ENCODE measurements around the gene OTOG. TPM values are rescaled to one million over a fixed set of nuclear protein-coding genes. Genes with fewer than 3 reads are reported as not detected.

OTOG gene
- total RNA-seq, 1 experiment from 2014 or later: not detected

DNA sequence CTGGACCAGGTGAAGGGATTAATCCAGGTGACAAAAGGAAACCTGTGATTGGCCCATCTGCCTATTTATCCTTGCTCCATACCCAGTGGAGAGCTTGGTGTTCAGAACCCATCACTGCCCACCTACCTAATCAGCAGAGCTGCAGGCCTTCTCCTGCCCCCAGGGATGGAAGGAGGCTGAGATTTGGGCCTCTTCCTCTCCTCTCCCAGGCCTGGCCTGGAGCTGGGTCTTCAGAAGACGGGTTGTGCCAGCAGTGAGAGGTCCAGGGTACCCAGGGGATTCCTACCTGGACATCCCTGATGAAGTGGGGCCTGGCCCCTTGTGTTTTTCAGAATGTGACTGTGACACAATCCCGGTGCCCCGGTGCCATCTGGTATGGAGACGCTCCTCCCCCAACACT, 92.0 kb downstream of the OTOG start:
- no peaks in the 10 kb centered on the region for H3K79me2 ChIP-seq (ENCODE audit: low read depth)
- H3K4me2 ChIP-seq: no peak overlapping the region
- intact Hi-C loops (cut with micrococcal nuclease; ENCODE audit: unreplicated experiment): no loop called here
- no peak overlapping the region for H2AFZ ChIP-seq
- no TSS peak for BruUV-seq (replicated peaks)
- no peaks in the 10 kb centered on the region for H3K9me3 ChIP-seq (ENCODE audit: insufficient read depth, low read depth)
- H3K4me1 ChIP-seq (replicated peaks; ENCODE audit: insufficient read depth): no peaks in the 10 kb centered on the region
- CTCF ChIA-PET: no interaction called here
- no peak for TF ChIP-seq EZH2 (IDR thresholded peaks at IDR 0.05; ENCODE audit: low read depth)
- TF ChIP-seq, protein P1, sequence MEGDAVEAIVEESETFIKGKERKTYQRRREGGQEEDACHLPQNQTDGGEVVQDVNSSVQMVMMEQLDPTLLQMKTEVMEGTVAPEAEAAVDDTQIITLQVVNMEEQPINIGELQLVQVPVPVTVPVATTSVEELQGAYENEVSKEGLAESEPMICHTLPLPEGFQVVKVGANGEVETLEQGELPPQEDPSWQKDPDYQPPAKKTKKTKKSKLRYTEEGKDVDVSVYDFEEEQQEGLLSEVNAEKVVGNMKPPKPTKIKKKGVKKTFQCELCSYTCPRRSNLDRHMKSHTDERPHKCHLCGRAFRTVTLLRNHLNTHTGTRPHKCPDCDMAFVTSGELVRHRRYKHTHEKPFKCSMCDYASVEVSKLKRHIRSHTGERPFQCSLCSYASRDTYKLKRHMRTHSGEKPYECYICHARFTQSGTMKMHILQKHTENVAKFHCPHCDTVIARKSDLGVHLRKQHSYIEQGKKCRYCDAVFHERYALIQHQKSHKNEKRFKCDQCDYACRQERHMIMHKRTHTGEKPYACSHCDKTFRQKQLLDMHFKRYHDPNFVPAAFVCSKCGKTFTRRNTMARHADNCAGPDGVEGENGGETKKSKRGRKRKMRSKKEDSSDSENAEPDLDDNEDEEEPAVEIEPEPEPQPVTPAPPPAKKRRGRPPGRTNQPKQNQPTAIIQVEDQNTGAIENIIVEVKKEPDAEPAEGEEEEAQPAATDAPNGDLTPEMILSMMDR (conservative IDR thresholded peaks at IDR 0.05): no peak
- no peak overlapping the region for H3K4me3 ChIP-seq
- POLR2A ChIA-PET (ENCODE audit: unreplicated experiment): no interaction called here
- no peak for DNase-seq
- H3K36me3 ChIP-seq (ENCODE audit: low read depth): no peaks in the 10 kb centered on the region
- H3F3A ChIP-seq (ENCODE audit: insufficient read depth, low read depth): no peaks in the 10 kb centered on the region
- H3K9me2 ChIP-seq (ENCODE audit: insufficient read depth): no peaks in the 10 kb centered on the region
- H3K27me3 ChIP-seq (ENCODE audit: insufficient read depth, low read depth): peaks cover 72% of the 10 kb centered on the region
- H4K20me1 ChIP-seq (ENCODE audit: insufficient read depth): no peaks in the 10 kb centered on the region; the same call in 1 of the 2 replicates
- no peak overlapping the region for H3K27ac ChIP-seq

DNA sequence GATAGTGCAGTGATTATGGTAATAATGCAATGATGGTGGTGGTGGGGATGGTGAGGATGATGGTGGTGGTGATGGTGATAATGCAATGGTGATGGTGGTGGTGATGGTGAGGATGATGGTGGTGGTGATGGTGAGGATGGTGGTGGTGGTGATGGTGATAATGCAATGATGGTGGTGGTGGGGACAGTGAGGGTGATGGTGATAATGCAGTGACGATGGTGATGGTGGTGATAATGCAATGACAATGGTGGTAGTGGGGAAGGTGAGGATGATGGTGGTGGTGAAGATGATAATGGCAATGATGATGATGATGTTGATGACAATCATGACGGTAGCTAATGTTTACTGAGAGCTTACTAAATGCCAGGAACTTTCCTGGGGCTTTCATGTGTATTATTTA, 92.7 kb downstream of the OTOG start:
- ChIA-PET CTCF (no interaction called here), POLR2A (ENCODE audit: unreplicated experiment) (no interaction called here)
- H3F3A ChIP-seq (ENCODE audit: insufficient read depth, low read depth): no peaks in the 10 kb centered on the region
- DNase-seq: no peak
- no peak overlapping the region for H3K4me3 ChIP-seq
- TF ChIP-seq EZH2 (IDR thresholded peaks at IDR 0.05; ENCODE audit: low read depth): no peak
- TF ChIP-seq, protein P1 (conservative IDR thresholded peaks at IDR 0.05): no peak
- no peaks in the 10 kb centered on the region for H3K9me3 ChIP-seq (ENCODE audit: insufficient read depth, low read depth)
- H3K9me2 ChIP-seq (ENCODE audit: insufficient read depth): no peaks in the 10 kb centered on the region
- H2AFZ ChIP-seq: no peak overlapping the region
- no peaks in the 10 kb centered on the region for H3K79me2 ChIP-seq (ENCODE audit: low read depth)
- no peaks in the 10 kb centered on the region; the same call in 1 of the 2 replicates for H4K20me1 ChIP-seq (ENCODE audit: insufficient read depth)
- no peak overlapping the region for H3K4me2 ChIP-seq
- intact Hi-C loops (cut with micrococcal nuclease; ENCODE audit: unreplicated experiment): no loop called here
- BruUV-seq (replicated peaks): no TSS peak
- H3K36me3 ChIP-seq (ENCODE audit: low read depth): no peaks in the 10 kb centered on the region
- no peaks in the 10 kb centered on the region for H3K4me1 ChIP-seq (replicated peaks; ENCODE audit: insufficient read depth)
- H3K27ac ChIP-seq: no peak overlapping the region
- peaks cover 79% of the 10 kb centered on the region for H3K27me3 ChIP-seq (ENCODE audit: insufficient read depth, low read depth)

DNA sequence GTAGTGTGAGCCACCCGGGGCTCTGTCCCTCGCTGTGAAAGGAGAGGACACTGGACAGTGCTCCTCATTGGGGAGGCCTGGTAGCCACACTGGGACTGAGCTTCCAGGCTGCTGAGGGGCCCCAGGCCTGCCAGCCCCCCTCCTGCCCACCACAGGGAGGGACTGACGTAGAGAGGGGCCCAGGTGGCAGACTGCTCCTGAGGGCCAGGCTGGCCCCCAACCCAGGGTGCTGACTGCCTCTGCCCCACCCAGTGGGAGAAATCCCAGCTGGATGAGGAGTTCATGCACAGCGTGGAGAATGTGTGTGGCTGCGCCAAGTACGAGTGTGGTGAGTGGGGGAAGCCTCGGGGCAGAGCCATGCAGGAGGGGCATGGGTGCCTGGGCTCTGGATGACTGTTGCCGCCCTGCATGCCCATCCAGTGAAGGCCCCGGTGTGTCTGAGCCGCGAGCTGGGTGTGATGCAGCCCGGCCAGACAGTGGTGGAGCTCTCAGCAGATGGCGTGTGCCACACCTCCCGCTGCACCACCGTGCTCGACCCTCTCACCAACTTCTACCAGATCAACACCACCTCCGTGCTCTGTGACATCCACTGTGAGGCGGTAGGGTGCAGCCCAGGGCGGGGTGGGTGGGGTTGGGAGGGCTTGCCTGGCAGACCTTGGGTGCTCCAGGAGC, 93.6 kb downstream of the OTOG start:
- H3K4me3 ChIP-seq: no peak overlapping the region
- H3K79me2 ChIP-seq (ENCODE audit: low read depth): no peaks in the 10 kb centered on the region
- TF ChIP-seq, protein P1 (conservative IDR thresholded peaks at IDR 0.05): no peak
- TF ChIP-seq EZH2 (IDR thresholded peaks at IDR 0.05; ENCODE audit: low read depth): no peak
- H3K4me1 ChIP-seq (replicated peaks; ENCODE audit: insufficient read depth): no peaks in the 10 kb centered on the region
- no peaks in the 10 kb centered on the region for H3K36me3 ChIP-seq (ENCODE audit: low read depth)
- CTCF ChIA-PET: no interaction called here
- H2AFZ ChIP-seq: no peak overlapping the region
- no peaks in the 10 kb centered on the region; the same call in 1 of the 2 replicates for H4K20me1 ChIP-seq (ENCODE audit: insufficient read depth)
- POLR2A ChIA-PET (ENCODE audit: unreplicated experiment): interaction anchor here (0.6 kb wide), 1 partner anchor 10 kb away, joined by 9 read pairs; no protein-coding TSS in a partner anchor
- no peaks in the 10 kb centered on the region for H3F3A ChIP-seq (ENCODE audit: insufficient read depth, low read depth)
- H3K4me2 ChIP-seq: no peak overlapping the region
- no TSS peak for BruUV-seq (replicated peaks)
- peaks cover 86% of the 10 kb centered on the region for H3K27me3 ChIP-seq (ENCODE audit: insufficient read depth, low read depth)
- no peaks in the 10 kb centered on the region for H3K9me3 ChIP-seq (ENCODE audit: insufficient read depth, low read depth)
- no peaks in the 10 kb centered on the region for H3K9me2 ChIP-seq (ENCODE audit: insufficient read depth)
- no peak for DNase-seq
- H3K27ac ChIP-seq: no peak overlapping the region
- intact Hi-C loops (cut with micrococcal nuclease; ENCODE audit: unreplicated experiment): no loop called here
